Activated naive CD4-positive, alpha-beta T cell treated with anti-CD3 and anti-CD28 coated beads for 36 hours (primary cell): ENCODE results near the gene EXOC4. TPM values are rescaled to one million over a fixed set of nuclear protein-coding genes. Genes with fewer than 3 reads are reported as not detected.
"Not testable (repeated sequence)": the region's sequence is repeated elsewhere in the genome, so short reads cannot be mapped to it uniquely, and the experiment has no call there.

Experiments
- CTCF ChIA-PET: fragments of 350-600 bp; sonication (Branson Sonifier 250); formaldehyde crosslinking; loops from one replicate; lab custom pipeline; 2021; ENCODE audit warnings: antibody characterized with exemption; lab: Charles Lee
- DNase-seq: peaks from one replicate; pipeline ENCODE4 v3.0.0-alpha.2; 2020
- H3K27ac Mint-ChIP-seq: one replicate; pipeline ENCODE4 v1.8.0; 2021; ENCODE audit warnings: mild to moderate bottlenecking, mixed read lengths
- H3K27me3 Mint-ChIP-seq: one replicate; pipeline ENCODE4 v1.8.0; 2021; ENCODE audit warnings: low read depth, mixed read lengths
- H3K36me3 Mint-ChIP-seq: one replicate; pipeline ENCODE4 v1.8.0; 2021; ENCODE audit warnings: low read depth, mixed read lengths
- H3K4me1 Mint-ChIP-seq: one replicate; pipeline ENCODE4 v1.8.0; 2021; ENCODE audit warnings: low read depth, mixed read lengths
- H3K4me3 Mint-ChIP-seq: one replicate; pipeline ENCODE4 v1.8.0; 2021; ENCODE audit warnings: mild to moderate bottlenecking, moderate library complexity, mixed read lengths
- H3K9me3 Mint-ChIP-seq: one replicate; pipeline ENCODE4 v1.8.0; 2021; ENCODE audit warnings: mixed read lengths
- intact Hi-C: fragments of 100-400 bp; cut with micrococcal nuclease; formaldehyde crosslinking; loops from one replicate; pipeline ENCODE4 v1.15.1; 2023
- total RNA-seq, 2 experiments: library from RNA; stranded (reverse); gene quantifications; one replicate each; pipeline ENCODE4 v1.2.3, GENCODE V29; 2021

Gene EXOC4
- total RNA-seq, 2 experiments from 2014 or later, result 57.1 to 62.1 TPM

GRCh38 chr7:134071355-134072331 lies 818.8 kb downstream of the EXOC4 start:
- Mint-ChIP-seq H3K27me3 (no peaks in the 10 kb centered on the region), H3K9me3 (peaks cover 3% of the 10 kb centered on the region), H3K4me3 (no peak overlapping the region), H3K27ac (no peak overlapping the region), H3K36me3 (peaks cover 29% of the 10 kb centered on the region), H3K4me1 (no peaks in the 10 kb centered on the region)
- CTCF ChIA-PET, result no interaction called here
- no peak for DNase-seq
- intact Hi-C loops, result no loop called here

GRCh38 chr7:134073276-134073675 lies 820.4 kb downstream of the EXOC4 start:
- Mint-ChIP-seq H3K4me1 (no peaks in the 10 kb centered on the region), H3K4me3 (no peak overlapping the region), H3K9me3 (peaks cover 3% of the 10 kb centered on the region), H3K27ac (no peak overlapping the region), H3K36me3 (peaks cover 28% of the 10 kb centered on the region), H3K27me3 (no peaks in the 10 kb centered on the region)
- DNase-seq, result no peak
- CTCF ChIA-PET, result no interaction called here
- intact Hi-C loops, result no loop called here

- no peak overlapping the region for H3K4me3 Mint-ChIP-seq
- no peaks in the 10 kb centered on the region for H3K27me3 Mint-ChIP-seq
- H3K9me3 Mint-ChIP-seq, result peaks cover 3% of the 10 kb centered on the region
- H3K36me3 Mint-ChIP-seq, result peaks cover 23% of the 10 kb centered on the region
- H3K27ac Mint-ChIP-seq, result no peak overlapping the region
- DNase-seq, result no peak
- no peaks in the 10 kb centered on the region for H3K4me1 Mint-ChIP-seq
- CTCF ChIA-PET, result no interaction called here
- intact Hi-C loops, result no loop called here
Measured at GRCh38 chr7:134075799-134076198, 822.9 kb downstream of the EXOC4 start.

GRCh38 chr7:134077560-134077959 lies 824.7 kb downstream of the EXOC4 start:
- H3K9me3 Mint-ChIP-seq, H3K4me1 Mint-ChIP-seq, DNase-seq, H3K27ac Mint-ChIP-seq, H3K4me3 Mint-ChIP-seq, intact Hi-C loops, CTCF ChIA-PET, H3K27me3 Mint-ChIP-seq: not testable (repeated sequence)
- H3K36me3 Mint-ChIP-seq, result peaks cover 18% of the 10 kb centered on the region

GRCh38 chr7:134078991-134079390 lies 826.1 kb downstream of the EXOC4 start:
- peaks cover 3% of the 10 kb centered on the region for H3K9me3 Mint-ChIP-seq
- CTCF ChIA-PET, result no interaction called here
- no peak overlapping the region for H3K4me3 Mint-ChIP-seq
- H3K4me1 Mint-ChIP-seq, result no peaks in the 10 kb centered on the region
- H3K36me3 Mint-ChIP-seq, result peaks cover 15% of the 10 kb centered on the region
- intact Hi-C loops, result no loop called here
- no peak for DNase-seq
- no peak overlapping the region for H3K27ac Mint-ChIP-seq
- H3K27me3 Mint-ChIP-seq, result no peaks in the 10 kb centered on the region

- peaks cover 2% of the 10 kb centered on the region for H3K9me3 Mint-ChIP-seq
- H3K36me3 Mint-ChIP-seq, result no peaks in the 10 kb centered on the region
- intact Hi-C loops, result no loop called here
- no peaks in the 10 kb centered on the region for H3K4me1 Mint-ChIP-seq
- DNase-seq, result no peak
- no peaks in the 10 kb centered on the region for H3K27me3 Mint-ChIP-seq
- CTCF ChIA-PET, result no interaction called here
- no peak overlapping the region for H3K27ac Mint-ChIP-seq
- H3K4me3 Mint-ChIP-seq, result no peak overlapping the region
Measured at GRCh38 chr7:134081695-134082094, 828.8 kb downstream of the EXOC4 start.

- CTCF ChIA-PET, result no interaction called here
- H3K27me3 Mint-ChIP-seq, result no peaks in the 10 kb centered on the region
- no peak for DNase-seq
- H3K27ac Mint-ChIP-seq, result no peak overlapping the region
- H3K4me3 Mint-ChIP-seq, result no peak overlapping the region
- H3K9me3 Mint-ChIP-seq, result peaks cover 17% of the 10 kb centered on the region
- no peaks in the 10 kb centered on the region for H3K4me1 Mint-ChIP-seq
- intact Hi-C loops, result no loop called here
- H3K36me3 Mint-ChIP-seq, result no peaks in the 10 kb centered on the region
Measured at GRCh38 chr7:134083766-134084487, 831.0 kb downstream of the EXOC4 start.

GRCh38 chr7:134084488-134085144 lies 831.7 kb downstream of the EXOC4 start:
- no peak overlapping the region for H3K27ac Mint-ChIP-seq
- peaks cover 2% of the 10 kb centered on the region for H3K36me3 Mint-ChIP-seq
- intact Hi-C loops, result no loop called here
- no peak overlapping the region for H3K4me3 Mint-ChIP-seq
- no peaks in the 10 kb centered on the region for H3K27me3 Mint-ChIP-seq
- DNase-seq, result no peak
- no peaks in the 10 kb centered on the region for H3K4me1 Mint-ChIP-seq
- H3K9me3 Mint-ChIP-seq, result peaks cover 23% of the 10 kb centered on the region
- CTCF ChIA-PET, result no interaction called here

GRCh38 chr7:134085311-134085710 lies 832.4 kb downstream of the EXOC4 start:
- H3K4me1 Mint-ChIP-seq, result no peaks in the 10 kb centered on the region
- peaks cover 2% of the 10 kb centered on the region for H3K36me3 Mint-ChIP-seq
- no peak overlapping the region for H3K27ac Mint-ChIP-seq
- CTCF ChIA-PET, result no interaction called here
- intact Hi-C loops, result no loop called here
- peaks cover 27% of the 10 kb centered on the region for H3K9me3 Mint-ChIP-seq
- no peak overlapping the region for H3K4me3 Mint-ChIP-seq
- H3K27me3 Mint-ChIP-seq, result no peaks in the 10 kb centered on the region
- DNase-seq, result no peak

GRCh38 chr7:134086998-134087735 lies 834.3 kb downstream of the EXOC4 start:
- Mint-ChIP-seq H3K4me1 (no peaks in the 10 kb centered on the region), H3K36me3 (peaks cover 2% of the 10 kb centered on the region), H3K4me3 (no peak overlapping the region), H3K27ac (no peak overlapping the region), H3K27me3 (no peaks in the 10 kb centered on the region), H3K9me3 (peaks cover 28% of the 10 kb centered on the region)
- intact Hi-C loops, result no loop called here
- DNase-seq, result no peak
- CTCF ChIA-PET, result interaction anchor here (0.5 kb wide), 1 partner anchor 255 kb away, joined by 3 read pairs; no protein-coding TSS in a partner anchor

GRCh38 chr7:134088199-134088598 lies 835.3 kb downstream of the EXOC4 start:
- intact Hi-C loops, result no loop called here
- no peaks in the 10 kb centered on the region for H3K4me1 Mint-ChIP-seq
- H3K4me3 Mint-ChIP-seq, result no peak overlapping the region
- peaks cover 5% of the 10 kb centered on the region for H3K36me3 Mint-ChIP-seq
- no peak overlapping the region for H3K27ac Mint-ChIP-seq
- DNase-seq, result no peak
- H3K27me3 Mint-ChIP-seq, result no peaks in the 10 kb centered on the region
- CTCF ChIA-PET, result no interaction called here
- H3K9me3 Mint-ChIP-seq, result peaks cover 32% of the 10 kb centered on the region

GRCh38 chr7:134089446-134089845 lies 836.6 kb downstream of the EXOC4 start:
- no peaks in the 10 kb centered on the region for H3K27me3 Mint-ChIP-seq
- peaks cover 5% of the 10 kb centered on the region for H3K36me3 Mint-ChIP-seq
- H3K4me3 Mint-ChIP-seq, result no peak overlapping the region
- intact Hi-C loops, result no loop called here
- no peaks in the 10 kb centered on the region for H3K4me1 Mint-ChIP-seq
- peaks cover 39% of the 10 kb centered on the region for H3K9me3 Mint-ChIP-seq
- H3K27ac Mint-ChIP-seq, result no peak overlapping the region
- CTCF ChIA-PET, result no interaction called here
- no peak for DNase-seq
